Kidney epithelial cell (primary cell): ENCODE measurements around the gene PUSL1. TPM values are rescaled to one million over a fixed set of nuclear protein-coding genes. Genes with fewer than 3 reads are reported as not detected.

Experiments used
- DNase-seq: peaks from one replicate; pipeline ENCODE4 v3.0.0-alpha.2; 2010; ENCODE audit warnings: low read depth
- H3K27me3 ChIP-seq: 2 replicates; pipeline ENCODE4 v1.6.0; 2011; ENCODE audit warnings: low read length; ENCODE audit not compliant: control insufficient read depth, insufficient read depth
- H3K36me3 ChIP-seq: 2 replicates; pipeline ENCODE4 v1.5.1; 2011; ENCODE audit warnings: low read length; ENCODE audit not compliant: control insufficient read depth, insufficient read depth
- H3K4me3 ChIP-seq: 2 replicates; pipeline ENCODE4 v1.5.1; 2011; ENCODE audit warnings: low read depth, mild to moderate bottlenecking, control low read depth, low read length
- total RNA-seq: library from RNA; depleted of rRNA; stranded (reverse); fragments of >200 nt; gene quantifications from 2 replicates; pipeline ENCODE4 v1.2.3, GENCODE V29; 2015
- TF ChIP-seq, protein P1 (sequence below): IDR thresholded peaks from 2 replicates; pipeline ENCODE4 v1.5.1; 2011; ENCODE audit warnings: mild to moderate bottlenecking, moderate library complexity, low read length, control low read depth, inconsistent platforms; ENCODE audit not compliant: insufficient read depth, poor library complexity, severe bottlenecking

The PUSL1 gene
- total RNA-seq, 1 donor from 2014 or later: 45.1 TPM

DNA sequence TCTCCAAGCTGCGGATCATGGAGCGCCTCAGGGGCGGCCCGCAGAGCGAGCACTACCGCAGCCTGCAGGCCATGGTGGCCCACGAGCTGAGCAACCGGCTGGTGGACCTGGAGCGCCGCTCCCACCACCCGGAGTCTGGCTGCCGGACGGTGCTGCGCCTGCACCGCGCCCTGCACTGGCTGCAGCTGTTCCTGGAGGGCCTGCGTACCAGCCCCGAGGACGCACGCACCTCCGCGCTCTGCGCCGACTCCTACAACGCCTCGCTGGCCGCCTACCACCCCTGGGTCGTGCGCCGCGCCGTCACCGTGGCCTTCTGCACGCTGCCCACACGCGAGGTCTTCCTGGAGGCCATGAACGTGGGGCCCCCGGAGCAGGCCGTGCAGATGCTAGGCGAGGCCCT, 18.9 kb downstream of the PUSL1 start:
- Histone ChIP-seq H3K4me3 (no peak overlapping the region), H3K36me3 (no peaks in the 10 kb centered on the region), H3K27me3 (peaks cover 2% of the 10 kb centered on the region)
- no peak for DNase-seq
- TF ChIP-seq, protein P1, sequence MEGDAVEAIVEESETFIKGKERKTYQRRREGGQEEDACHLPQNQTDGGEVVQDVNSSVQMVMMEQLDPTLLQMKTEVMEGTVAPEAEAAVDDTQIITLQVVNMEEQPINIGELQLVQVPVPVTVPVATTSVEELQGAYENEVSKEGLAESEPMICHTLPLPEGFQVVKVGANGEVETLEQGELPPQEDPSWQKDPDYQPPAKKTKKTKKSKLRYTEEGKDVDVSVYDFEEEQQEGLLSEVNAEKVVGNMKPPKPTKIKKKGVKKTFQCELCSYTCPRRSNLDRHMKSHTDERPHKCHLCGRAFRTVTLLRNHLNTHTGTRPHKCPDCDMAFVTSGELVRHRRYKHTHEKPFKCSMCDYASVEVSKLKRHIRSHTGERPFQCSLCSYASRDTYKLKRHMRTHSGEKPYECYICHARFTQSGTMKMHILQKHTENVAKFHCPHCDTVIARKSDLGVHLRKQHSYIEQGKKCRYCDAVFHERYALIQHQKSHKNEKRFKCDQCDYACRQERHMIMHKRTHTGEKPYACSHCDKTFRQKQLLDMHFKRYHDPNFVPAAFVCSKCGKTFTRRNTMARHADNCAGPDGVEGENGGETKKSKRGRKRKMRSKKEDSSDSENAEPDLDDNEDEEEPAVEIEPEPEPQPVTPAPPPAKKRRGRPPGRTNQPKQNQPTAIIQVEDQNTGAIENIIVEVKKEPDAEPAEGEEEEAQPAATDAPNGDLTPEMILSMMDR: no peak

DNA sequence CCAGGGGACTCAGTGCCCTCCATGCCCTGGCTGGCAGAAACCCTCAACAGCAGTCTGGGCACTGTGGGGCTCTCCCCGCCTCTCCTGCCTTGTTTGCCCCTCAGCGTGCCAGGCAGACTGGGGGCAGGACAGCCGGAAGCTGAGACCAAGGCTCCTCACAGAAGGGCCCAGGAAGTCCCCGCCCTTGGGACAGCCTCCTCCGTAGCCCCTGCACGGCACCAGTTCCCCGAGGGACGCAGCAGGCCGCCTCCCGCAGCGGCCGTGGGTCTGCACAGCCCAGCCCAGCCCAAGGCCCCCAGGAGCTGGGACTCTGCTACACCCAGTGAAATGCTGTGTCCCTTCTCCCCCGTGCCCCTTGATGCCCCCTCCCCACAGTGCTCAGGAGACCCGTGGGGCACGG, 19.9 kb downstream of the PUSL1 start:
- no peak for DNase-seq
- TF ChIP-seq, protein P1: no peak
- no peak overlapping the region for H3K4me3 ChIP-seq
- H3K27me3 ChIP-seq: peaks cover 2% of the 10 kb centered on the region
- H3K36me3 ChIP-seq: no peaks in the 10 kb centered on the region

DNA sequence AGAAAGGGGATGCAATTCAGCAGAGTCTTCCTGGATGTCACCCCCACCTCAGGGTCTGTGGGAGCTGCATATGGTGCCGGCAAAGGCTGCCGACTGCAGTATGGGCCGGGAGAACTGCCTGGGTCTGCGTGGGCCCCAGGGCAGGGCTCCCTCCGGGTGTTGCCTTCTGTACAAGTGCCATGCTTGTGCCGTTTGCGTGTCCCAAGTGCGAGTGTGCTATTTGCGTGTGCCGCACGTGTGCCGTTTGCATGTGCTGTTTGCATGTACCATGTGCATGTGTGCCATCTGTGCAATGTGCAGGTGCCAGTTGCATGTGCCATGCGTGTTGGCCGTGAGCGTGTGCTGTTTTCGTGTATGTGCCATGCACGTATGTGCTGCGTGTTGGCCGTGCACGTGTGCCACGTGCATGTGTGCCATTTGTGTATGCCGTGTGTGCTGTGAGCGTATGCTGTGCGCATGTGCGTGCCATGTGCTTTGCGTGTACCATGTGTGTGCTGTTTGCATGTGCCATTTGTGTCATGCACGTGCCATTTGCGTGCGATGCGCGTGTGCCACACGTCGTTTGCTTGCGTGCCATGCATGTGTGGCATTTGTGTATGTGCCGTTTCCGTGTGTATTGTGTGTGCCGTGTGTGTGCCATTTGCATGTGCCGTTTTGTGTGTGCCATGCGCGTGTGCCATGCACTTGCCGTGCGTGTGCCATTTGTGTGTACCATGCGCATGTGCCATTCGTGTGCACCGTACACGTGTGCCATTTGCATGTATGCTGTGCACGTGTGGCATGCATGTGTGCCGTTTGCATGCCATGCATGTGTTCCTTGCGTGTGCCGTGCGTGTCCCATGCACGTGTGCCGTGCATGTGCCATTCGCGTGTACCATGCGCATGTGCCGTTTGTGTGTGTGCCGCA, 21.2 kb downstream of the PUSL1 start:
- TF ChIP-seq, protein P1: no peak
- Histone ChIP-seq H3K27me3 (peaks cover 2% of the 10 kb centered on the region), H3K4me3 (no peak overlapping the region), H3K36me3 (no peaks in the 10 kb centered on the region)
- DNase-seq: no peak

DNA sequence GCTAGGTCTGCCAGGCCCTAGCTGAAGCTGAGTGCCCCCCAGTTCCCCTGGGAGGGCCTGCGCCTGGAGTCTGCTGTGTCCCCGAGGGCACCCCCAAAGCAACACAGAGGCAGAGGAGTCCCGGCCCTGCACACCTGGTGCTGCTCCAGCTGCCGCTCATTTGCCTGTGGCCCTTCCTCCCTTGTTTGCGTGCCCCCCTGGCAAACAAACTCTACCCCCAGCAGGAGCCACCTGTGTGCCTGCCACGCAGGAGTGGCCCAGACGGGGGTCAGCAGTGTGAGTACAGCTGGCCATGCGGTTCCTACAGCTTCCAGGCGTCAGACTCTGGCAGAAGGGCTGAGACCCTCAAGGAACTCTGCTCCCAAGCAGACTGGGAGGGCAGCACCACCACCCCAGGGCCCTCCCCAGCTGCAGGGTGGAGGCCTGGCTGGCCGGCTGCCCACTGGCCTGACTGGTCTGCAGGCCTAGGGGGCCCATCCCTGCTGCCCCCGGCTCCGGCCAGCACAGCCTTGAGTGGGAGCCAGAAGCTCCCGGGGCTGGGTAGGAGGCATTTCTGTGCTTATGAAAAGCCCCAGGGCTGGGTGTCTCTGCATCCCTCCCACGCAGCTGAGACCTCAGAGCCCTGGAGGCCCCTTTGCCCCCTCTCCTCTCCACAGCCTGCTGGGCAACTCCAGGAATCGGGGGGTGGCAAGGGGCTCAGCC, 22.1 kb downstream of the PUSL1 start:
- no peak for DNase-seq
- H3K36me3 ChIP-seq: no peaks in the 10 kb centered on the region
- H3K4me3 ChIP-seq: no peak overlapping the region
- TF ChIP-seq, protein P1: no peak
- peaks cover 2% of the 10 kb centered on the region for H3K27me3 ChIP-seq

DNA sequence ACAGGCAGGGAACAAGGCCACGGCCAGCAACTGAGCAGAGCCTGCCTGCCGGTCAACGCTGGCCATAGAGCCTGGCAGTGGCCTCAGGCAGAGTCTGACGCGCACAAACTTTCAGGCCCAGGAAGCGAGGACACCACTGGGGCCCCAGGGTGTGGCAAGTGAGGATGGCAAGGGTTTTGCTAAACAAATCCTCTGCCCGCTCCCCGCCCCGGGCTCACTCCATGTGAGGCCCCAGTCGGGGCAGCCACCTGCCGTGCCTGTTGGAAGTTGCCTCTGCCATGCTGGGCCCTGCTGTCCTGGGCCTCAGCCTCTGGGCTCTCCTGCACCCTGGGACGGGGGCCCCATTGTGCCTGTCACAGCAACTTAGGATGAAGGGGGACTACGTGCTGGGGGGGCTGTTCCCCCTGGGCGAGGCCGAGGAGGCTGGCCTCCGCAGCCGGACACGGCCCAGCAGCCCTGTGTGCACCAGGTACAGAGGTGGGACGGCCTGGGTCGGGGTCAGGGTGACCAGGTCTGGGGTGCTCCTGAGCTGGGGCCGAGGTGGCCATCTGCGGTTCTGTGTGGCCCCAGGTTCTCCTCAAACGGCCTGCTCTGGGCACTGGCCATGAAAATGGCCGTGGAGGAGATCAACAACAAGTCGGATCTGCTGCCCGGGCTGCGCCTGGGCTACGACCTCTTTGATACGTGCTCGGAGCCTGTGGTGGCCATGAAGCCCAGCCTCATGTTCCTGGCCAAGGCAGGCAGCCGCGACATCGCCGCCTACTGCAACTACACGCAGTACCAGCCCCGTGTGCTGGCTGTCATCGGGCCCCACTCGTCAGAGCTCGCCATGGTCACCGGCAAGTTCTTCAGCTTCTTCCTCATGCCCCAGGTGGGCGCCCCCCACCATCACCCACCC, 22.9 kb downstream of the PUSL1 start, which contains the start of gene TAS1R3:
Gene TAS1R3 (plus strand): TSS at position 213 of the 898 bp plus-strand sequence. CDS start 66 bp downstream, at position 279.
- DNase-seq: no peak
- no peak within 1 kb of the TSS for H3K4me3 ChIP-seq
- peaks cover 2% of the 10 kb centered on the region for H3K27me3 ChIP-seq
- no peaks in the 10 kb centered on the region for H3K36me3 ChIP-seq
- TF ChIP-seq, protein P1: no peak
